Measurements from ENCODE around the gene ATXN7. TPM values are rescaled to one million over a fixed set of nuclear protein-coding genes. Genes with fewer than 3 reads are reported as not detected.

Gene ATXN7
- polyA plus RNA-seq, 4 donors, result 16.9 to 21.7 (median 18.8) TPM

DNA sequence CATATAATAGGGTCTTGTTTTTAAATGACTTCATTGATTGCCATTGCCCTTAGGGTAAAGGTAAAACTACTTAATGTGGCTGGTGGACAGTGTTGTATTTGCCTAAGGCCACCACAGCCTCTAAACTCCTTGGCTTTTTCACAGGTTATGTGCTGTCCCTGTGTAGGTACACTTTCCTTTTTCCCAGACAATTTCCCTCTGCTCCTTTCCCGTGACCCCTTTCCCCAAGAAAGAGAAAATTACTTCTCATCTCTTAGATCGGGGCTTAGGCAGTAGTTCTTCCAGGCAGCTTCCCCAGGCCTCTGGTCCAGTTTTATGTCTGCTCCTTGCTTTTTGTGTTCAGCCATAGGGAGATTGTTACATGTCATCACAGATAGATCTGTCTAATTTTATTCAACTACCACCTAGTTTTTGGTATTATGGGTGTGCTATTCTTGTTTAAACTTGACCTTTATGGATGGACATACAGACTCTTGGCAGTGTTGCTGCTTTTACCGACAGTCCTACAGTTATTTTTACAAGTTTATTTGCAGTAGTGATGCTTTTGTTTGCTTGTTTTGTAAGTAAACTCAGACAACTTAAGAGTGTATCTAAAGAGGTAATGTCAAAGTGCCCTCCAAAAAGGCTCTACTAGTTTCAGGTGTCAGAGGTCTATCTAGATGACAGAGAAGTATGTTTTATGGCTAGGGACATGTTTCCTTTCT, 69.0 kb downstream of the ATXN7 start:
- DNase-seq (ENCODE audit: low read depth in 4 of 4, low spot score in 3 of 4), result no peak

DNA sequence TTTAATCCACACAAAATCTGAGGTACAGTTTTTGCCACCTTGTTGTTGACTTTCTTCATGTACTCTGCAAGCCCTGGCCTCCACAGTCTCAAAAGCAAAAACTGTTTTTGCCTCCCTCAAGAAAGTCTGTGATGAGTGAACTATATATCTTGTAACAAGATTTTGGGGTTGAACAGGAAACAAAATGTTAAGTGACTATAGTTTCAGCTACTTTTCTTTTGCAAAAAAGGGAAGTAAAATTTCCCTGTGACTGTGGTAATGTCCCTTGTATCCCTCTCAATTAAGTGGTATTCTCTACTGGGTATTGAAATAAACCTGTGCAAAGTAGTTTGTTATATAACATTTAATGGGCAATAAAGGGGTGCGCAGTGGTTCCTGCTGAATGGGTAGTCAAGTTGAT, 69.8 kb downstream of the ATXN7 start:
- no peak for DNase-seq (ENCODE audit: low read depth in 4 of 4, low spot score in 3 of 4)

DNA sequence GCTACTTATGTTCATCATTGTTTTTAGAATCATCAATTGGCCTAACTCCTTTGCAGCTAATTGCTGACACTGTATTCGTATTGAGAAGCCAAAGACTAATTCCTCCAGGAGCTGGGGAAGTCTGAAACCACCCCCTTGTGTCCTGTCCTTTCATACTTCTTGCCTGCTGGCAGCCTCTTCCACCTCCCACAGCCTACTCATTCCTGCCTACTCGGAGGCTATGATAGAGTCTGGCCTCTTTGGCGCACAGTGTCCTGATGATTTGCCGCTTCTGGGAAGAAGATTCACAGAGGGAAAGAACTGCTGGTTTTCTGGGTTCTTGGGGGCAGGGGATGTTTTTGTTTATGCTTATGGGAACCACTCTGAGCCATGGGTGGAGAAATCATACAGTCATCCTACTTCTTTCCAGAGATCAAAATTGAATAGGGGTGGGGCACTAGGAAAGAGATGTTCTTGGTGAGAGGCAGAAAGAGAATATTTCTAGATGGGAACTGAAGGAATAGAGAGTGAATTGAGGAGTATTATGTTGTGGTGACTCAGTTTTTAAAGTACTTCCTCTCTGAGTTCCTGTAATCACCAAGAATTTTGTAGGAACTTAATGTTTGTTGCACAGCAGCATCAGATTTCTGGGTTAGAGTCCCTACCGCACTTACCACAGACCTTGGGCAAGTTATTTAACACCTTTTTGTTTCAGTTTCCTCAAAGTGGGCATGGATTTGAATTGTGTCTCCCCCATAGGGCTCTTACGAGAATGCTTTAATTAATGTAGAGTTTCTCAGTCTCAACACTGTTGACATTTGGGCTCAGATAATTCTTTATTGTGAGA, 70.6 kb downstream of the ATXN7 start:
- no peak for DNase-seq (ENCODE audit: low read depth in 4 of 4, low spot score in 3 of 4)

DNA sequence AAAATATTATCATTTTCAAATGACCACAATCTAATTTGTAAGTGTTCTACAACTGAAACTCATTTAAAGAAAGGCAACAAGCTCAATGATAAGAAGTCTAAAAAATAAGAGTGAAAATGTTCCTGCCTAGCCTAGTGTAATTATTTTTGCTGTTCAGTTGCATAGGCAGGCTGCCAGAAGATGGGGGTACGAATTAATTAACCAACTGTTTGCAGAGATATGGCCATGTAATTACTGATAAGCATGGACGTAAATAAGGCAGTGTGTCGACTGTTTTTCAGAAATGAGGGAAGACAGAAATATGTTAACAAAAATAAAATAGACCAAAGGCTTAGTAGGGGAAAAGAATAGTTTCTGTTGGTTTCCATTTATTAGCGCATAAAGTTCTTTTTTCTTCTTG, 73.3 kb downstream of the ATXN7 start:
- DNase-seq (ENCODE audit: low read depth in 4 of 4, low spot score in 3 of 4), result no peak

DNA sequence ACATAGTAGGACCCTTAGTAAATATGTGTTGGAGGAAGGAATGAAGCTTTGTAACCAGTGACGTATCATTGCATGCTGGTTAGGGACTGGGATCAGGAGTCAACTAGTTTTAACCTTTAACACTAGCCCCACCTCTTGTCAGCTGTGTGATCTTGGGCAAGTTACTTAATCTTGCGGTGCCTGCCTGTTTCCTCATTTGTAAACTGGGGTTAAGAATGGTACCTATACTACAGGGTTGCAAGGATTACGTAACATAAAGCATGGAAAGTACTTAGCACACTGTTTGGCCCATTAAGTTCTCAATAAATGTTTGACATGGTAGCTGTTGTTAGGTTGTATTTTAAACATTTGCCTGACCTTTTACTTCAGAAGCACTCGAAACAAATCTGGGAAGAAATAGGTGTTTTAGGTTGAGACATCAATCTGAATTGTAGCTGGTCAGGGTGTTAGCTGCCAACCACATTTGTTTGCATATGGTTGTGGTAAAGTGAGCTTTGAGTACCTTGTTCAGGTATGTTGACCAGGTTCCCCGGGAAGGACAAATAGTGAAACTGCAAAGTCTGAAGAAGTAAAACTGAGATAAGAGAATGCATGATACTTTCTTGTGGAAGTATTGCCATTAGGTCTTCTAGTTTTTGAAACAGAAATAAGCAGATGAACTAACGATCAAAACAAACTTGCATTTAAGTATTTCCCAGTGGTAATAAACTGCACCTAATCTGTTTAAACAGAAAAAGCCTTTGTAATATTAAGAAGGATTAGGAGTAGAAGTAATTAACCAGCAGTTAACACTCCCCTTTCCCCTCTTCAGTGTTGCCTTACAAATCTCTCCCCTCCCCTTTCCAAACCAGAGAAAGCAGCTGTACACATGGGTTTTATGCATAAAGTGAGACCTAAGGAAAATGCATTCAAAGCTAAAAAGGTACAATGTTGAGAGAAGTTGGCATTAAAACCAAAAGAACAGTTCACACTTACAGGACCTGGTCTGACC, 74.3 kb downstream of the ATXN7 start:
- no peak for DNase-seq (ENCODE audit: low read depth in 4 of 4, low spot score in 3 of 4)

DNA sequence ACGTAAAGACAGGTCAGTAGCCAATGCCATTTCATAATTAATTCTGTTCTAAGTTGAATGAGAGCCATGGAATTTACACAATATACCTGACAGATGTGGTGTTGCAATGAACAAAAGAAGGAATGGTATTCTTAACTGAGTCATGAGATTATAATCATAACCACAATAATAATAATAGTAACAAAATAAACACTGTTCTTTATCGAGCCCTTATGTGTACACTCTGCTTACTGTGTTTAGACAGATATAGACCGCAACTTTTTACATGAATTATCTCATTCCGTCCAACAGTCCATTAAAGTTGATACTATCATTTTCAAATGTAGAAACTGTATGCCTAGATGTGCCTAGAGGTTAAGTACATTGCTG, 76.7 kb downstream of the ATXN7 start:
- DNase-seq (ENCODE audit: low read depth in 4 of 4, low spot score in 3 of 4), result no peak

DNA sequence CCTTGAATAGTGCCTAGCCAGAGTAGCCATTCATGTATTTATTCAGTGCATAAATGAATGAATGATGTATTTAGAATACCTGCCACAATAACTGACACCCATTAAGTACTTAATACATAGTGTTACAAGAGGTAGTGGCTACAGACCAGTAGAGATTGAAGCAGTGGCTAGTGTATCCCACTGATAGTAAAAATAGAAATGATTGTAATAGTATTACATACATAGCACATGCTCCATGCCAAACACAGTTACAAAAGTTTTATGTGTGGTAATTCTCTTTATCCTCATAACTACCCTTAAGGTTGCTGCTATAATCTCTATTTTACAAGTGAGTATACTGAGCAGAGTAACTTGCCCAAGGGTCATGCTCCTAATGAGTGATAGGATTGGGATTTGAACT, 78.9 kb downstream of the ATXN7 start:
- DNase-seq (ENCODE audit: low read depth in 4 of 4, low spot score in 3 of 4), result no peak

DNA sequence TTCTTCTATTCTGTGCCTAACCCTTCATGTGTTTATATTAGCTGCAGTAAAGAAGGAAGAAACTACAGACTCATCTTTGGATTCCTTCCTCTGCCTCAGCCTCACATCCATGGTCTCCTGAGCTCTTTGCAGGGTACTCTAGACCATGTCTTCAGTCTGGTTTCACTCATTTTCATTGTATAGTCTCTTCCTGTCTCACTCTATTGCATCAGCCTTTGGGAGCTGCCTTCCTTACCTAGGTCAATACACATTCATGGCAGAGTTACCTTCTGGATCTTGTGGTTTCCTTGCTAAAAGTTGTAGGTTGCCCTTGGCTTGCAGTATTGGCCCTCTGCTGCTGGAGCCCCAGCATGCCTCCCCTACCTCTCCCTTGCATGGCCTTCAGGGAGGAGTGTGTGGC, 80.0 kb downstream of the ATXN7 start:
- no peak for DNase-seq (ENCODE audit: low read depth in 4 of 4, low spot score in 3 of 4)

DNA sequence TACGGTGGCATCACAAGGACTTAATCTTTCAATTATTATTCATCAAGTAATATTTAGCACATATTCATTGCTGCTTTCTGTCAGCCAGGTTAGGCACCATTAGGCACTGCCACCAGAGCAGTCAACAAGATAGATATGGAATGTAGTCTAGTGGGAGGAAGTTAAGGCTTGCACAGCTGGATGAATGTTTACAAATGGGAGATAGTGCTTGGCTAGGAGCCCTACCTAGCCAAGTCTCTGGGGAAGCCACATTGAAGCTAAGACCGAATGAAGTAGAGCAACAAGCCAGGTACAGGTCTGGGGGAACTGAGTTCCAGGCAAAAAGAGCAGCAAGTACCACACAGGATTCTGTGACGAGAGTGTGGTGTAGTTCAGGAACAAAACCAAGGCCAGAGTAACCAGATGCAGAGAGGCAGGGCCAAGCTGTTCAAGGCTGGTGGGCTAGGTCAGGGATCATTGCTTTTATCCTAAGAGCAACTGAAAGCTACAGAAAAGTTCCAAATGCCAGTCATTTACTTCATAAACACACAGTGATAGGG, 82.0 kb downstream of the ATXN7 start:
- DNase-seq (ENCODE audit: low read depth in 4 of 4, low spot score in 3 of 4), result no peak

DNA sequence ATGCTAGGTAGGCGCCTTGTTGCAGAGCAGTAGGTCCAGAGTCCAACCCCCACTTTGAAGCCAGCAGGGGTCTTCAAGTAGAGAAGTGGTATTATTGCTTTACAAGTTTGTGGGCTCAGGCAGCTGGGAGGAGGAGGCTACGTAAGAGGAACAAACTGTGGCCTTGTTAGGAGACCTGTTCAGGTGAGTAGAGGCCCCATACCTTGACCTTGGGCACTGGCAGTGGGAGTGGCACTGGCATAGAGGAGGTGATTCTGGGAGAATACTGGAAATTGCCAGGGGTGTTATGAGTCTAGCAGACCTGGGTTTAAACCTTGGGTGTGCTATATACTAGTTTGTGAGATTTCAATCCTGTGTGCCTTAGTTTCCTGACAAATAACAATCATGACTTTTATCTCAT, 83.1 kb downstream of the ATXN7 start:
- no peak for DNase-seq (ENCODE audit: low read depth in 4 of 4, low spot score in 3 of 4)

DNA sequence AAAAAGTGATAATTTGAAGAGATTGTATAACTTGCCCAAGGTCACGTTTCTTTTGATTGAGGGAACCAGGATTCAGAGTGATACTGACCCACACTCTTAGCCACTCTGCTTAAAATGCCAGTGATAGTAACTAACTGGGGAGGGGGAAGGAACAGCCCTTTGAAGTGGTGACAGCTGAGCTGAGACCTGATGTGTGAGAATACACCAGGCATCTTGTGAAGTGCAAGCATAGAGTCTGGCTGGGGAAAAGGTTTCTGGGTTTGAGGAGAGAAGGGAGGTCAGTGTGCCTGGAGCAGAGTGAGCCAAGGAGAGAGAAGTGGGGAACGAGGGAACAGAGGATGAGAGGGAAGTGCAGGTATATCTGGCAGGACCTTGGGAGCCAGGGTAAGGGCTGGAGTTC, 83.9 kb downstream of the ATXN7 start:
- no peak for DNase-seq (ENCODE audit: low read depth in 4 of 4, low spot score in 3 of 4)

DNA sequence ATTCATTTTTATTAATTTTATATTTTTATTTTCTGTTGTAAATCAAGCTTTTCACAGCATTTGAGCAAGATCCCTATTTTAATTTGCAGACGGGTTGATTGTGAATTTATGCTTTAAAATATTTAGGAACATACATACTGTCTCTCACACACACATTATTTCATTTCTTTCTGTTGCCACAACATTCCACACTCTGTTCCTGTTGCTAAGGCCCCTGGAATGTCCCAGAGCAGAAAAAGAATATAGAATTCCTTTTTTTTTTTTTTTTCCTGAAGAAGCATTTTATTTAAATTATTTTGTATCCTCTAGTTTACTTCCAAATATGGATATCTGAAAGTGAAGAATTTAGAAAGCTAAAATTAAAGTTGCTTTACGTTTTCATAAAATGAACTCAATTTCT, 85.3 kb downstream of the ATXN7 start:
- DNase-seq (ENCODE audit: low read depth in 4 of 4, low spot score in 3 of 4), result no peak

DNA sequence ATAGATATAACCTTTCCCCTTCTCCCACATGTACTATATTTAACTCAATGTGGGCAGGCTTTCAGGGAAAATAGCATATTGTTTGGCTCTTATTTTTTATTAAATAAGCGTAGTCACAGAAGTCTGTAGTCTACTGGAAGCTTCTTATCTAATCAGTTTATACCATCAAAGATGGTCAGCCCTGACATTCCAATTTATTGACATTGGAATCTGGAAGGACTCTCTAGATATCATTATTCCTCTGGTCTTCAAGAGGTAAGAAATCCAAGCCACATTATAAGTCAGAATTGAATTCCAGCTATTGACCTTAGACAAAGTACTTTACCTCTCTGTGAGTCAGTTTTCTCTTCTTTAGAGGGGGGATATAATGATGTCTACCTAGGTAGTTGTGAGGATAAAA, 87.0 kb downstream of the ATXN7 start:
- no peak for DNase-seq (ENCODE audit: low read depth in 4 of 4, low spot score in 3 of 4)

DNA sequence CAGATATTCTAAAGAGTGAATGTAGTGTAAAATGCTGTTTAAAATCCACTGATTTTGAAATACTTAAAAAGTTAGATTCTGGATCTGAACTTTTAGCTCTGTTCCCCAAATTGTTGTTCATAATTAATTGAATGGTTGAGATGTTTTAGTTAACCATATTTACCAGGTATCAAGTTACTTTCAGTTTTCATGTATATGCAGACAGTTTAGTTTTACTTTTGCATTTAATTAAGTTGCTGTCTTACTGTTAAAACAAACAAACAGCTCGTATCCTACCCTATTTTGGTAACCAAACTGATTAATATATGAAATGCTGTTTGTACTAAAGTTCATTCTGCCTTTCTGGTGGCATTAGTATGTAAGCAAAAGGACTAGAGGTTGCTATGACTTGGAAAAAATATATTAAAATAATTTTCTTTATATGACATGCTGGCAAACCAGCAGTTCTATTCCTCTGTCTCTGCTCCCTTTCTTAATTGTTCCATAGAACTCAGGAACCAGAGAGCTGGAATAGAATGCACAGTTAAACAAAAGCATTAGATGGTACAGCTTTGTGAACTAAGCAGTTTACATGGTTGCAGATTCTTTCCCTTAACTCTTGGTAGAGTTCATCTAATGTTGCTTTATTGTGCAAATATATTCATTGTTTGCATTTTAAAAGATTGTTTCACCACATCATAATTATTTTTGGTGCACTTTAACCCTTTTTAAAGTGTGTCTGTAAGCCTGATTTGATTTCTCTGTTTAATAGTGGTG, 88.0 kb downstream of the ATXN7 start:
- DNase-seq (ENCODE audit: low read depth in 4 of 4, low spot score in 3 of 4), result no peak

DNA sequence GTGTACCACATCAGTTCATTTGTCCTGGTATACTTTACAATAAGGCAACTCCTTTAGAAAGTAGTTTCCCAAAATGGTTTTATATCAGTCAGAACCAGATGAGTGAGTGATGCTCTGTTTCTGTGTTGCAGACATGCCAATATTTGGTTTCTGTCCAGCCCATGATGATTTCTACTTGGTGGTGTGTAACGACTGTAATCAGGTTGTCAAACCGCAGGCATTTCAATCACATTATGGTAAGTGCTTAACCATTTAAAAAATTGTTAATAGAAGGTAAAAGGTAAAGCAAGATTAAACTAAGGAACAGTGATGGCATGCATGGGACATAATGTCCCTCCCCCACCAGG, 88.6 kb downstream of the ATXN7 start:
- no peak for DNase-seq (ENCODE audit: low read depth in 4 of 4, low spot score in 3 of 4)

DNA sequence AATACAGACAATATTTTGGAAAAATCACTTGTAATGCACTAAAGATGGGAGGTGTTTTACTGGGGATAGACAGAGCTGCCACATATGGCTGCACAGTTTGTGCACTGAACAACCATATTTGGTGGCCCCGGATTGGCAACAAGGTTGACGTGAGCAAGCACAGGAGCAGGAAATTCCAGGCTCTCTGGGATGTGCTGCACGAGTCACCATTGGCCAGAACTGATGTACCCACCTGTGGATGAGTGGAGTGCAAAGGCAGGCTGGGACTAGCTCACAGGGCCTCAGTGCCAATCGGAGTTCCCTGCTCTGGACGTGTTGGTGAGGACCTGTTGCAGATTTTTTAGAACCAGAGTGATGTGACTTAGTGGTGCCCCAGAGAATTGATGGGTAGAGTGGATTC, 90.5 kb downstream of the ATXN7 start:
- DNase-seq (ENCODE audit: low read depth in 4 of 4, low spot score in 3 of 4), result no peak

DNA sequence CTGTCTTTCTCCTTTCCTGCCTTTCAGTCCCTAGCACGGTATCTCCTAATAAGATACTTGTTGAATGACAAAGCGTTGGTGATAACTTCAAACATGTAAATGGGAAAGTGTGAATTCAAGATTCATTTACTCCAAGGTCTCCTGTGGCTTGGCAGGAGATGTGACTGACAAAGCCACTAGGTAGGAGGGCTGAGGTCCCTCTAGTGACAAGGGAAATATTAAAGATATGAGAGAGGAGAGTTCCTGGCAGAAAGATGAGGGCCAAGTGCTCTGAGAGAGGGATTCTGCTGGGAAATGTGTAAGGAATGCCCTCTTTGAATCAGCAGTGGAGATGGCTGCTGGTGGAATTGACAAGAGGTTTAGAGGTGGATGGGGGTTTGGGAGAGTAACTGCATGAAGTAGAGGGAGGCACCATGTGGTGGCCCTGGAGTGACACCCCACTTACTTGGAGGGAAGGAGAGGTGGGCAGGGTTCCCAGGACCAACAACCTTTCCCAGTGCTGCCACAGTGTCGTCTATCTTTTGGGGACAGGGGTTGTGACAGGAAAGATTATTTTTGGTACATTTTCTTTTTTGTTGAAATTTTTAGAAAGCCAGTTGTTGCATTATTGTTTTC, 91.5 kb downstream of the ATXN7 start:
- no peak for DNase-seq (ENCODE audit: low read depth in 4 of 4, low spot score in 3 of 4)

DNA sequence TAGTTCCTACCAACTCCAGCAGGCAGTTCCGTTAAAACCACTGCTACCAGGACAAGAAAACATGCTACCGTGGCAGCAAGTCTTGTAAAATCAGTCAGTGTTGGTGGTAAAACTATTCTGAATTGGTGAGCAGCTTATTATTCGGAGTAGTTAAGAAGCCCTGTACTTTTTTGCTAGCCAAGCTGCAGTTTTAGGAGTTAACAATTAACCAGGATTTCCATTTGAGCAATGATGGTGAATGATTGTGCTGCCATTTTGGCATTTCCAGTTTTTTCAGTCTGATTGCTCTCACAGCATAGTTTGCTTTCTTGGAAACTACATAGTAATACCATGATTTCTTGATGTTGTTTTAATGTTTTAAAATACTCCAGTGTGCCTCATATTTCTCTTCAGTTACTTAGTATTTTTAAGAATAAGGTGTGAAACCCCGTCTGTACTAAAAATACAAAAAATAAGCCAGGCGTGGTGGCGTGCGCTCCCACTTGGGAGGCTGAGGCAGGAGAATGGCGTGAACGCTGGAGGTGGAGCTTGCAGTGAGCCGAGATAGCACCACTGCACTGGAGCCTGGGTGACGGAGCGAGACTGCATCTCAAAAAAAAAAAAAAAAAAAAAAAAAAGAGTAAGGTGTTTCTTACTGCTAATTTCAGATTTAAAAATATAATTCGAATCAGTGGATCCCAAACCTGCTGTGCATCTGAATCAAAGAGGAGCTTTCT, 92.3 kb downstream of the ATXN7 start:
- no peak for DNase-seq (ENCODE audit: low read depth in 4 of 4, low spot score in 3 of 4)

DNA sequence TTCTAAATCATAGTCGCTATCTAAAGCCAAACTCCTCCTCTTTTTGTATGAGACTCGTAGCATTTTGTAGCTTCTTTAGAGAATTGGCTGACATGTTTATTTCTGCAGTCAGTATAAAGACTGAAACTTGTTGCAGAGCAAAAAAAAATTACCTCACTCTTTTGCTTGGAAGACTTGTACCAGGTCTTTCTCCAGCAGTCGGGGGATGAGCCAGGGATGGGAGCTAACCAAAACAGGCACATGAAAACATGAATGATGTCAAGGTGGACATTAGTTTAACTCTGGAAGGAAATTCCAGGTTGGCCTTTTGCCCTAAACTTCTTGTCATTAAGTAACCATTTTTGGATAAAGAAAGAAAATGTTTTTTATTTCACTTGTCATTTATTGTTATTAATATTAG, 95.5 kb downstream of the ATXN7 start:
- DNase-seq (ENCODE audit: low read depth in 4 of 4, low spot score in 3 of 4), result no peak

Data from right renal pelvis (tissue), 4 donors.